ENCODE measurements around the gene SFXN2.
A peak's percentile ranks its signal among the peaks of the same experiment; 100 is the strongest.
"Not testable (repeated sequence)": the region's sequence is repeated elsewhere in the genome, so short reads cannot be mapped to it uniquely, and the experiment has no call there.

Gene SFXN2

GRCh38 chr10:102716900-102717565 is 2.6 kb downstream of the SFXN2 start:
- DNase-seq (ENCODE audit: extremely low spot score, insufficient read length, low read depth); FAIRE-seq: not testable (repeated sequence)

DNA sequence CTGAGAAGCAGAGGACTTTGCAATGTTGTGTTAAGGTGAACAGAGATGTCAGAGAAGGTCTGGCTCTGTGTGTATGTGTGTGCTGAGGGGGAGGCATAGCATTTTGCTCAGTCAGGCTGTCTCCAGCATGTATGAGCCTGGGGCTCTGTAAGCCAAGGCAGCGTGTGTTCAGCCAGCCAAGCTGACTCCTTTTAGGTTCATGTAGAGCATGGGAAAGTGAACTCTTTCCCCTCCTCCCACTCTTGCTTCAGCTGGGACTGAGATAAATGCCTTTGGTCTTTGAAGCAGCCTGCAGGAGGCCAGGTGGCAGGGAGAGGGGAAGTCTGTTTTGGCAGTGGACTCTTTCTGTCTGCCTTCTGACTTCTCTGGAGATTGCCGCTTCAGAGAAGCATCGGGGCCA is 3.8 kb downstream of the SFXN2 start:
- no peak for FAIRE-seq
- DNase-seq (ENCODE audit: extremely low spot score, insufficient read length, low read depth), result no peak

GRCh38 chr10:102720337-102720736 is 5.9 kb downstream of the SFXN2 start:
- FAIRE-seq (no peak), DNase-seq (ENCODE audit: extremely low spot score, insufficient read length, low read depth) (no peak)

DNA sequence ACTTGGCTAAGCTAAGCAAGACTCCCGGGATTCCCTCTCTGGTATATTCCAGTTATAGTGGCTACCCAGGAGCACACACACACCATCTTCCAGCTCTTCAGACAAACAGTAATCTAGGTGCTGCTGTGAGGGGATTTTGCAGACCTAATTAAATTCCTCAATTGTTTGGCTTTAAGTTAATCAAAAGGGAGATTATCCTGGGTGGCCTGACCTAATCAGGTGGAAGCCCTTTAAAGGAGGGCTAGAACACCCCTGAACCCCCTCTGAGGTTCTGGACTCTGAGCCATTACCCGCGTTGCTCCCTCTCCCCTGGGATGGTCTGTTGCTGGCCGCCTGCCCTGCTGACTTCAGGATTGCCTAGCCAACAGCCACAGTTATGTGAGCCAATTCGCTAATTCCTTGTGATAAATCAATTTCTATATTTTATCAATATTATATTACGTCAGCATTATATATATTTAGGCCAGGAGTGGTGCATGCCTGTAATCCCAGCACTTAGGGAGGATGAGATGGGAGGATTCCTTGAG is 6.4 kb downstream of the SFXN2 start:
- FAIRE-seq (no peak), DNase-seq (ENCODE audit: extremely low spot score, insufficient read length, low read depth) (no peak)

DNA sequence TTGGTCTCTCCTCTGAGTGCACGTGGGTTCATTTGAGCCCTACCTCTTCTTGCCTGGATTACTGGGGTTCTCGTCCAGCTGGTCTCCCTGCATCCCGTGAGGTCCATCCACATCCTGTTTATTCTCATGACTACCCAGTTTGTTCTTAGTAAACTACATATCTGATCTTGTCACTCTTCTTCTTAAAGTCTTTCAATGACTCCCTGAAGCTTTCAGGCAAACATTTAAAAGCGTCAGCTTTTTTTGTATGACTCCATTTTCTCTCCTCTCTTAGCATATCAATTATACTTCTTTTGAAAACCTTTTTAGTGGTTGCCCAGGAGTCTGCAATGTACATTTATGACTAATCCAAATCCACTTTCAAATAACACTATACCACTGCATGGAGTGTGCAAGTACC is 7.5 kb downstream of the SFXN2 start:
- DNase-seq (ENCODE audit: extremely low spot score, insufficient read length, low read depth), result no peak
- FAIRE-seq, result no peak

DNA sequence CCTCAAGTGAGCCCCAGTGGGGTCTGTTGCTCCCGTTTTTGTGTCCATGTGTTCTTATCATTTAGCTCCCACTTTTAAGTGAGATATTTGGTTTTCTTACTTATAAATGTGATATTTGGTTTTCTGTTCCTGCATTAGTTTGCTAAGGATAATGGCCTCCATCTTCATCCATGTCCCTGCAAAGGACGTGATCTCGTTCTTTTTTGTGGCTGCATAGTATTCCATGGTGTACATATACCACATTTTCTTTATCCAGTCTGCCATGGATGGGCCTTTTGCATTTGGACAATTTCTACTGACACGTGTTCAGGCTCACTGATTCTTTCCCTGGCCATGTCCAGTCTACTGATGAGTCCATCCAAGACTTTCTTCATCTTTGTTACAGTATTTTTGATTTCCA is 9.6 kb downstream of the SFXN2 start:
- FAIRE-seq, result no peak
- no peak for DNase-seq (ENCODE audit: extremely low spot score, insufficient read length, low read depth)

GRCh38 chr10:102726274-102726673 is 11.8 kb downstream of the SFXN2 start:
- DNase-seq (ENCODE audit: extremely low spot score, insufficient read length, low read depth), result no peak
- no peak for FAIRE-seq

GRCh38 chr10:102727037-102727818 is 12.8 kb downstream of the SFXN2 start:
- DNase-seq (ENCODE audit: extremely low spot score, insufficient read length, low read depth) (no peak), FAIRE-seq (no peak)

- FAIRE-seq, result peak; percentile 52
These were observed 14.9 kb downstream of the SFXN2 start for GRCh38 chr10:102729029-102730026.

GRCh38 chr10:102731222-102731800 is 16.9 kb downstream of the SFXN2 start:
- no peak for FAIRE-seq

More at GRCh38 chr10:102729029-102730026, 14.9 kb downstream of the SFXN2 start:
- peak; percentile 44 for DNase-seq (ENCODE audit: extremely low spot score, insufficient read length, low read depth)

DNA sequence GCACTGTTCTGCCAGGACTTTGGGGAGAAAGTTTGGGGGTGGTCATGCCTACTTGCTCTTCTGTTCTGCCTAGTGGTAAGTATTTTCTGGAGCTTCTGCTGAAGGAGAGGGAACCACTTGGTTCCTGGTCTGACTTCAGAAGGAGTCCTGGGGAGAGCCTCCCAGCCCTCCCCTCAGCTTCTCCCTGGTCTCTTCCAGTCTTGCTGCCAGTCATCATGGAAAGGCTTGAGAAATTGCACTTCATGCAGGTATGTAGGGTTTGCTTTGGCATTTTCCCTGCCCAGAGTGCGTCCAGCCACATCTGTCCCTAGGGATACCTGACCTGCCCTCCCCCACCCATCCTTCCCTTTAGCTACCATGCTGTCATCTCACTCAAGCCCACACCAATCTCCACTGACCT is 18.2 kb downstream of the SFXN2 start:
- no peak for DNase-seq (ENCODE audit: extremely low spot score, insufficient read length, low read depth)
- no peak for FAIRE-seq

More at GRCh38 chr10:102731222-102731800, 16.9 kb downstream of the SFXN2 start:
- DNase-seq (ENCODE audit: extremely low spot score, insufficient read length, low read depth), result no peak

DNA sequence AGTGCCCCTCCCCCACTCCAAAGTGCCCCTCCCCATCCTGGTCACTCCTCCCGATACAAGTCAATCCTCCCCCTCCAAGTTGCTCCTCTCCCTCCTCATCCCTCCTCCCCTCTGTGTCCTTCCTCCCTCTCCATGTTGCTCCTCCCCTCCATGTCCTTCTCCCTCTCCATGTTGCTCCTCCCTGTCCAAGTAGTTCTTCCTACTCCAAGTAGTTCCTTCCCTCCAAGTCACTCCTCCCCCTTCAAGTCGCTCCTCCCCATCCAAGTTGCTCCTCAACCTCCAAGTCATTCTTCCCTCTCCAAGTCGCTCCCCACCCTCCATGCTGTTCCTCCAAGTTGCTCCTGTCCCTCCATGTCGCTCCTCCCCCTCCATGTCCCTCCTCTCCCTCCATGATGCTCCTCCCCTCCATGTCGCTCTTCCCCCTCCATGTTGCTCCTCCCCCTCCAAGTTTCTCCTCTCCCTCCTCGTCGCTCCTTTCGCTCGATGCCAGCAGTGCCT is 20.7 kb downstream of the SFXN2 start:
- no peak for FAIRE-seq
- DNase-seq (ENCODE audit: extremely low spot score, insufficient read length, low read depth), result no peak

- no peak for DNase-seq (ENCODE audit: extremely low spot score, insufficient read length, low read depth)
- FAIRE-seq, result no peak
These were observed 24.3 kb downstream of the SFXN2 start for GRCh38 chr10:102738692-102739121.

GRCh38 chr10:102740229-102740628 is 25.8 kb downstream of the SFXN2 start:
- DNase-seq (ENCODE audit: extremely low spot score, insufficient read length, low read depth) (no peak), FAIRE-seq (no peak)

- FAIRE-seq (no peak), DNase-seq (ENCODE audit: extremely low spot score, insufficient read length, low read depth) (no peak)
These were observed 27.3 kb downstream of the SFXN2 start for GRCh38 chr10:102741726-102742237.

DNA sequence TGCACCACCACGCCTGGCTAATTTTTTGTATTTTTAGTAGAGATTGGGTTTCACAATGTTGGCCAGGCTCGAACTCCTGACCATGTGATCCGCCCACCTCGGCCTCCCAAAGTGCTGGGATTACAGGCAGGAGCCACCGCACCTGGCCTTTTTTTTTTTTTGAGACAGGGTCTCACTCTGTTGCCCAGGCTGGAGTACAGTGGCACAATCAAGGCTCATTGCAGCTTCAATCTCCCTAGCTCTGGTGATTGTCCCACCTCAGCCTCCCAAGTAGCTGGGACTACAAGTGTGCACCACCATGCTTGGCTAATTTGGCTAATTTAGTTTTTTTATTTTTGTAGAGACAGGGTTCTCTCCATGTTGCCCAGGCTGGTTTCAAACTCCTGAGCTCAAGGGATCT is 27.9 kb downstream of the SFXN2 start:
- not testable (repeated sequence) for FAIRE-seq; DNase-seq (ENCODE audit: extremely low spot score, insufficient read length, low read depth)

GRCh38 chr10:102743078-102743587 is 28.7 kb downstream of the SFXN2 start:
- DNase-seq (ENCODE audit: extremely low spot score, insufficient read length, low read depth) (no peak), FAIRE-seq (no peak)

GRCh38 chr10:102743588-102744373 is 29.3 kb downstream of the SFXN2 start, which contains the start of gene WBP1L:
Gene WBP1L, plus strand, starts transcription at chr10:102743948. Its CDS starts 106 bp downstream, at chr10:102744054.
- peak; percentile 99 for FAIRE-seq
- peak; percentile 89 for DNase-seq (ENCODE audit: extremely low spot score, insufficient read length, low read depth)
